Ovary (tissue), 9 donors: ENCODE data around the gene AP5M1. TPM values are rescaled to one million over a fixed set of nuclear protein-coding genes. Genes with fewer than 3 reads are reported as not detected.

Experiments
- DNase-seq, 5 donors: peaks; one replicate each; pipeline ENCODE4 v3.0.0-alpha.2; 2019 to 2020
- H3K27ac ChIP-seq, 2 donors: fragments of 200-600 bp; one replicate each; pipeline versions ENCODE4 v1.5.1 to v1.8.0; 2019 to 2022
- H3K27me3 ChIP-seq: fragments of 200-600 bp; one replicate; pipeline ENCODE4 v1.8.0; 2022
- H3K36me3 ChIP-seq: fragments of 200-600 bp; sonication (generic); one replicate; pipeline ENCODE4 v1.5.1; 2019
- H3K4me1 ChIP-seq: one replicate; pipeline ENCODE4 v1.8.1; 2013; ENCODE audit warnings: mild to moderate bottlenecking, moderate library complexity; ENCODE audit not compliant: insufficient read depth
- H3K4me3 ChIP-seq: fragments of 200-600 bp; sonication (generic); one replicate; pipeline ENCODE4 v1.5.1; 2017
- H3K9me3 ChIP-seq, 2 donors: fragments of 200-600 bp in 1 of 2; sonication (generic) in 1 of 2; one replicate each; pipeline versions ENCODE4 v1.5.1 to v1.8.1; 2013 to 2019; ENCODE audit warnings: mild to moderate bottlenecking in 1 of 2, moderate library complexity in 1 of 2
- EP300 ChIP-seq: sonication (generic); formaldehyde crosslinking; IDR thresholded peaks from one replicate; pipeline ENCODE4 v1.6.1; 2017; ENCODE audit warnings: antibody characterized with exemption
- POLR2A ChIP-seq: fragments of 450-650 bp; IDR thresholded peaks from one replicate; pipeline ENCODE4 v1.6.1; 2017; ENCODE audit warnings: antibody characterized with exemption, mild to moderate bottlenecking, moderate library complexity
- WGBS, 3 donors: extraction: QIAGEN DNeasy Blood & Tissue Kit in 1 of 3; methylation state at CpG; one replicate each; pipeline versions ENCODE4 v1.1.5 to v1.1.7; 2013 to 2017; 5-methylcytosine and 5-hydroxymethylcytosine counted together
- intact Hi-C, 4 donors: fragments of 100-400 bp; cut with DNase I; formaldehyde crosslinking; loops; one replicate each; pipeline versions ENCODE4 v1.11.0 to v1.15.1; 2022 to 2023
- polyA plus RNA-seq, 2 donors: library from polyadenylated mRNA; stranded (reverse); fragments of 200-250 nt in 1 of 2; fragments of 350-450 nt in 1 of 2; fragmentation: Illumina TruSeq in 1 of 2; extraction: RNeasy Lipid Tissue Mini Kit (QIAGEN cat#74804) in 1 of 2; gene quantifications; one replicate each; pipeline ENCODE4 v1.2.3, GENCODE V29; 2013 to 2014
- total RNA-seq, 7 donors: library from RNA; depleted of rRNA in 2 of 7; stranded (reverse); fragments of >200 nt in 2 of 7; fragmentation: NEBNext Ultra II Directional in 3 of 7; extraction: Animal tissue kit (Norgen Biotek cat#: 25700) in 3 of 7; gene quantifications; one replicate each; pipeline versions ENCODE4 v1.1.0 to v1.2.4, GENCODE V29; 2016 to 2023
- TF ChIP-seq, protein P1 (sequence below), 3 donors: fragments of 450-650 bp in 2 of 3; fragments of 200-600 bp in 1 of 3; IDR thresholded peaks; one replicate each; pipeline versions ENCODE4 v1.5.1 to v1.8.0; 2016 to 2022; ENCODE audit warnings: antibody characterized with exemption in 3 of 3, mild to moderate bottlenecking in 1 of 3
- donor health status: DM: no; HTN: no; CAD: no; lungs with moderate emphysema.
- donor health status: DM: no; HTN: no; CAD: no.
- donor health status: Bipolar disorder and iron deficiency.
- donor health status: DM: yes; HTN: yes; CAD: no.
- donor health status: DM: no; HTN: no; CAD: no.
- donor health status: DM: yes; HTN: yes; CAD: no.

Gene AP5M1
- total and polyA plus RNA-seq, 9 donors = 7.3 to 31.0 (median 22.1) TPM

DNA sequence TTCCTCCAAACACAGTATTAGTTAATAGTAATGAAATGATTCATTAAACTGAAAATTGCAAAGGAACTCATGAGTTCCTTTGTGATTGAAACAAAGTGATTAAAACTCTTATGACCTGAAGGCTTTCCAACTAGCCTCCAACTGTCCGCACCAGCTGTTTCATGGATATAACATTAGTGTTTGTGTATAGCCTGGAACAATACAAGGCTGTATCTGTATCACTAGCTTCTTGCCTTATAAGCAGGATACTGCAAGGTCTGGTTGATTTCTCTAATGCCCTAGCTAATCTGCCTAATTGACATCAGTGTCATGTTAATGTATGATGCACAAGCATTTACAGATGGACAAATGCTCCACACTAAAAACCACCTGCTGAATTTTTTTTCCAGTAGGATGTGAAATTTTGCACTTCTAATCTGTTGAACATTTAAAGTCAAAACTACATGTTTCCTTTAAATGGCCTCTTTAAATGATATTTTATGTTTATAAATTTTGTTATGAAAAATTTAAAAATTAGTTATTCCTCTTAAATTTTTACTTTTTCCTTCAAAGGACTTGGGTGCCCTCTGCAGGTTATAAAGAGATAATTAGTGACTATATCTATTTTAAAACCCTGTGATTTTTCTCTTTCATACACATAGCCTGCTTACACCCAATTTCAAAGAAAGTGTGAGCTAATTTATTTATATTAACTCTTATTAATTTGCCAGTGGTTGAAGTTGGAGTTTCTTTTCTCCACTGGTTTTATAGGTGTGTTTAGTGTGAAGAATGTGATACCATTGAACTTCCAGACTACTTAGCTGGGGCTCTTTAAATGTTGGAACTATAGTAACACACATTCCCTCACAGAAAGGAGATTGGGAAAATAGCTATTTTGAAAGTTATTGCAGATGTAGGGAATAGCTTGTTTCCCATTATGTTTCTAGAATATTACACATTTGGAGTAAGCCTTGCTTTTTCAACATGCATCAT is 25.4 kb downstream of the AP5M1 start:
- H3K27me3 ChIP-seq = no peaks in the 10 kb centered on the region
- H3K36me3 ChIP-seq = no peaks in the 10 kb centered on the region
- no peak for DNase-seq
- 76 to 95% (median 93%) methylated on average over 1 of the region's 1 CpG for WGBS, 3 donors
- no peak overlapping the region for H3K27ac ChIP-seq
- intact Hi-C loops = no loop called here
- TF ChIP-seq POLR2A (no peak), EP300 (no peak)
- TF ChIP-seq, protein P1, sequence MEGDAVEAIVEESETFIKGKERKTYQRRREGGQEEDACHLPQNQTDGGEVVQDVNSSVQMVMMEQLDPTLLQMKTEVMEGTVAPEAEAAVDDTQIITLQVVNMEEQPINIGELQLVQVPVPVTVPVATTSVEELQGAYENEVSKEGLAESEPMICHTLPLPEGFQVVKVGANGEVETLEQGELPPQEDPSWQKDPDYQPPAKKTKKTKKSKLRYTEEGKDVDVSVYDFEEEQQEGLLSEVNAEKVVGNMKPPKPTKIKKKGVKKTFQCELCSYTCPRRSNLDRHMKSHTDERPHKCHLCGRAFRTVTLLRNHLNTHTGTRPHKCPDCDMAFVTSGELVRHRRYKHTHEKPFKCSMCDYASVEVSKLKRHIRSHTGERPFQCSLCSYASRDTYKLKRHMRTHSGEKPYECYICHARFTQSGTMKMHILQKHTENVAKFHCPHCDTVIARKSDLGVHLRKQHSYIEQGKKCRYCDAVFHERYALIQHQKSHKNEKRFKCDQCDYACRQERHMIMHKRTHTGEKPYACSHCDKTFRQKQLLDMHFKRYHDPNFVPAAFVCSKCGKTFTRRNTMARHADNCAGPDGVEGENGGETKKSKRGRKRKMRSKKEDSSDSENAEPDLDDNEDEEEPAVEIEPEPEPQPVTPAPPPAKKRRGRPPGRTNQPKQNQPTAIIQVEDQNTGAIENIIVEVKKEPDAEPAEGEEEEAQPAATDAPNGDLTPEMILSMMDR (IDR thresholded peaks at IDR 0.05) = no peak
- no peaks in the 10 kb centered on the region for H3K4me1 ChIP-seq
- H3K9me3 ChIP-seq = no peaks in the 10 kb centered on the region
- H3K4me3 ChIP-seq = no peak overlapping the region

DNA sequence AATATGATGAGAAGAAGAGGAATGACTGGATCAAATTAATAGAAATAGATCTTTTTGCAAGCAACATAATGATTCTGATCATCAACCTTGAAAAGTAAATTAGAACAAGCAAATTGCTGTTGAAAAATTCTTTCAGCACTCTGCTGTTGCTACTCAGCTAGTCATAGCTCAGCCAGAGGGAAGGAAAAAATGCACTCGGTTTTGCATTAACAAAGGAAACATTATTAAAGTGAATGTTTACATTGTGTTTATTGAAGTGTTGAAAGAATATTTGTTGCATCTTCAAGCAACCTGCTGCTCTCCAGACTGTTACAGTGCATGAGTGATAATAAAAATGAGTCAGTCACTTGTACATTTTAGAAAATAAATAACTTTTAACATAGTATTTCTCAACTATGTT is 26.5 kb downstream of the AP5M1 start:
- TF ChIP-seq, protein P1 (IDR thresholded peaks at IDR 0.05) = no peak
- TF ChIP-seq EP300 (no peak), POLR2A (no peak)

DNA sequence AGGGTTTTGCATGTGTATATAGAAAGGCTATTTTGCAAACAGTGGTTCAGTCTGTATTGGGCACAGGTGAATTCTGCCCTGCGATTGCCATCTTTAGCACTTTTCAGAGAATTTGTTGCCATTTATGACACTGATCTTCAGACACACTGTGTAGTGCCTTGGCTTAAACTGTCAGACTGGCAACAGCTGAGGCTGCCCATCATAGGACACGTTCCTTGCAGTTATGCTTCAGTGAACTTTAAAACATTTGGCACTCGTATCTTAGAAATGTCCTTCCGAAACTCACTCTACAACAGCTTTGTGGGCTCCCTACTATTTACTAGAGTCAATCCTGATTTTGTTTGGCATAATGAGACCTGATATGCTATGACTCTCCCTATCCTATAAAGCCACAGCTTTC is 29.1 kb downstream of the AP5M1 start:
- TF ChIP-seq EP300 (no peak), POLR2A (no peak)
- TF ChIP-seq, protein P1 (IDR thresholded peaks at IDR 0.05) = no peak
- Histone ChIP-seq H3K4me1 (no peaks in the 10 kb centered on the region), H3K36me3 (no peaks in the 10 kb centered on the region), H3K9me3 (no peaks in the 10 kb centered on the region), H3K27ac (no peak overlapping the region), H3K27me3 (no peaks in the 10 kb centered on the region), H3K4me3 (no peak overlapping the region)
- intact Hi-C loops = no loop called here
- 84 to 88% (median 88%) methylated on average over 4 of the region's 4 CpGs for WGBS, 3 donors
- no peak for DNase-seq

More for the DNA sequence above, 26.5 kb downstream of the AP5M1 start:
- intact Hi-C loops = no loop called here
- Histone ChIP-seq H3K27ac (no peak overlapping the region), H3K9me3 (no peaks in the 10 kb centered on the region), H3K27me3 (no peaks in the 10 kb centered on the region), H3K4me3 (no peak overlapping the region), H3K4me1 (no peaks in the 10 kb centered on the region), H3K36me3 (no peaks in the 10 kb centered on the region)
- DNase-seq = no peak
- WGBS, 3 donors = 55 to 63% (median 60%) methylated on average over 1 of the region's 1 CpG

DNA sequence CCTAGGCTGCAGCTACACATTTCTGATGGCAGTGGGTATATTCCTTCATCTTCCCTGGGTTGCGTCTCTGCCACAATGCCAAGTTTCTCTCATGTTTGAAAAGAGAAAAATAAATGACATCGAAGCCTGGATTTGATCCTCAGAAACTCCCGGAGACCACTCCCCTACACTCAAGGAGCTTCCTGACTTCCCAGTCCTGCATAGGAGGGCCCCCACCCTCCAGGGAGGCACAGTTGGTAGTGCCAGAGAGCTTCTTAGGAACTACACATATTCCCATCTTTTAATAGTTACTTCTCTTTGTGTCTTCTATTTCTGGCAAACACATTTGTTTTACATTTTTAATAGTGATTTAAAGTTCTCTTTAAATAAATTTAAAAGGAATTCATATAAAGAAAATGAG is 30.7 kb downstream of the AP5M1 start:
- no peak overlapping the region for H3K4me3 ChIP-seq
- DNase-seq = no peak

More for the DNA sequence above, 30.7 kb downstream of the AP5M1 start:
- TF ChIP-seq EP300 (no peak), POLR2A (no peak)
- TF ChIP-seq, protein P1 (IDR thresholded peaks at IDR 0.05) = no peak
- intact Hi-C loops = no loop called here
- no peaks in the 10 kb centered on the region for H3K4me1 ChIP-seq
- no peaks in the 10 kb centered on the region for H3K36me3 ChIP-seq
- no peaks in the 10 kb centered on the region for H3K9me3 ChIP-seq
- H3K27me3 ChIP-seq = no peaks in the 10 kb centered on the region
- no peak overlapping the region for H3K27ac ChIP-seq
- 72 to 81% (median 74%) methylated on average over 3 of the region's 3 CpGs for WGBS, 3 donors
